ENCODE results near the gene POLA2. TPM values are rescaled to one million over a fixed set of nuclear protein-coding genes. Genes with fewer than 3 reads are reported as not detected.

POLA2 gene
- total and polyA plus RNA-seq, 9 of the 15 experiments (the other 6 are each of a cell fraction or from before 2014, with no cell fraction given): 2.7 to 134 (median 44.4) TPM

DNA sequence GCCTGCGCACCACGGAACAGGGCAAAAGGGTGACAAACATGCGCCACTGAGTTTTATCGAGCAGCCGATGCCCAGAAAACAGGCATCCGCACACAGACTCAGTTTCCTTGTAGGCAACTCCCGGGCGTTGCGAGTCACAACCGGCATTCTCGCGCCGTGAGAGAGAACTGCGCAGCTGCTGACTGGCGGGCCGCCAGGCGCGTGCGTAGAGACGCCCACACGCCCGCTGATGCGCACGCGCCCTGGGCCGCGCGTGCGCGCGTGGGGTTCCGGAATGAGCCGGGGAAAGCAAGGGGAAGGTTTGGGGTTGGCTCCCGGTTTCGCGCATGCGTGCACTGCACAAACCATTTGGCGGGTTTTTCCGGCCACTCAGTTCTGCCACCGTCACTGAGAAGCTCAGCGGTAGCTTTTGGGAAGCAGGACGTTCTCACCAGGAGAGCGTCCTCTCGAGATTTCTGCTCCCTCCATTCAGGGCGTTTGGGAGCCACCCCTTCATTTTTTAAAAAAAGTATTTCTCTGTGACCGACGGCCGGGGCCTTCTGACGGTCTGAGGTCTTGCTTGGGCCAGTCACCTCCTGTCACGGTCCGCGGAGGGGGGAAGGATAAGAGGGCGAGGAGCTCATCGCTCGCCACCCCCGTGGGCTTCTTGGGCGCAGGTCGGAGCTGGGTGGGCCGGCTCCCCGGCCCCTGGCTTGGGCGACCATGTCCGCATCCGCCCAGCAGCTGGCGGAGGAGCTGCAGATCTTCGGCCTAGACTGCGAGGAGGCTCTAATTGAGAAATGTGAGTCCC is at the start of gene POLA2 (continued):
- TF ChIP-seq MTA3 (IDR thresholded peaks at IDR 0.05; ENCODE audit: borderline replicate concordance): peak; percentile 54
- no peak for TF ChIP-seq ZNF507 (tag; conservative IDR thresholded peaks at IDR 0.05)
- TF ChIP-seq NR2C2 (CRISPR knock-in tag; IDR thresholded peaks at IDR 0.05): no peak
- no peak for TF ChIP-seq NR2C2 (tag; IDR thresholded peaks at IDR 0.05)
- no peak for TF ChIP-seq ZNF561 (CRISPR knock-in tag; conservative IDR thresholded peaks at IDR 0.05)
- TF ChIP-seq, protein P1, sequence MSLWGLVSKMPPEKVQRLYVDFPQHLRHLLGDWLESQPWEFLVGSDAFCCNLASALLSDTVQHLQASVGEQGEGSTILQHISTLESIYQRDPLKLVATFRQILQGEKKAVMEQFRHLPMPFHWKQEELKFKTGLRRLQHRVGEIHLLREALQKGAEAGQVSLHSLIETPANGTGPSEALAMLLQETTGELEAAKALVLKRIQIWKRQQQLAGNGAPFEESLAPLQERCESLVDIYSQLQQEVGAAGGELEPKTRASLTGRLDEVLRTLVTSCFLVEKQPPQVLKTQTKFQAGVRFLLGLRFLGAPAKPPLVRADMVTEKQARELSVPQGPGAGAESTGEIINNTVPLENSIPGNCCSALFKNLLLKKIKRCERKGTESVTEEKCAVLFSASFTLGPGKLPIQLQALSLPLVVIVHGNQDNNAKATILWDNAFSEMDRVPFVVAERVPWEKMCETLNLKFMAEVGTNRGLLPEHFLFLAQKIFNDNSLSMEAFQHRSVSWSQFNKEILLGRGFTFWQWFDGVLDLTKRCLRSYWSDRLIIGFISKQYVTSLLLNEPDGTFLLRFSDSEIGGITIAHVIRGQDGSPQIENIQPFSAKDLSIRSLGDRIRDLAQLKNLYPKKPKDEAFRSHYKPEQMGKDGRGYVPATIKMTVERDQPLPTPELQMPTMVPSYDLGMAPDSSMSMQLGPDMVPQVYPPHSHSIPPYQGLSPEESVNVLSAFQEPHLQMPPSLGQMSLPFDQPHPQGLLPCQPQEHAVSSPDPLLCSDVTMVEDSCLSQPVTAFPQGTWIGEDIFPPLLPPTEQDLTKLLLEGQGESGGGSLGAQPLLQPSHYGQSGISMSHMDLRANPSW (CRISPR knock-in tag; IDR thresholded peaks at IDR 0.05): 0 out of 2 replicates have a peak, but pooled peaks have one; percentile 24
- no peak for TF ChIP-seq PRMT5 (CRISPR knock-in tag; IDR thresholded peaks at IDR 0.05)
- TF ChIP-seq HSF4 (CRISPR knock-in tag; IDR thresholded peaks at IDR 0.05; ENCODE audit: borderline replicate concordance): no peak
- no peak; the same call in 1 of the 2 replicates for TF ChIP-seq ZNF436 (CRISPR knock-in tag; IDR thresholded peaks at IDR 0.05)
- no peak for TF ChIP-seq SNIP1 (IDR thresholded peaks at IDR 0.05; ENCODE audit: low read depth)
- TF ChIP-seq HLTF (IDR thresholded peaks at IDR 0.05): no peak
- TF ChIP-seq DIDO1 (tag; IDR thresholded peaks at IDR 0.05; ENCODE audit: low read depth): no peak
- no peak for TF ChIP-seq ZFP91 (CRISPR knock-in tag; IDR thresholded peaks at IDR 0.05)
- TF ChIP-seq NCOA6 (IDR thresholded peaks at IDR 0.05): no peak
- no peak for TF ChIP-seq STAG1 (CRISPR knock-in tag; IDR thresholded peaks at IDR 0.05; ENCODE audit: borderline replicate concordance)
- TF ChIP-seq HNRNPL (IDR thresholded peaks at IDR 0.05; ENCODE audit: low read depth, low read length): no peak
- TF ChIP-seq THAP12 (CRISPR knock-in tag; IDR thresholded peaks at IDR 0.05): 0 out of 2 replicates have a peak, but pooled peaks have one; percentile 19
- TF ChIP-seq NR3C1 (CRISPR knock-in tag; IDR thresholded peaks at IDR 0.05): no peak
- TF ChIP-seq TCF7L2 (IDR thresholded peaks at IDR 0.05; ENCODE audit: low read depth, low read length): no peak
- no peak for TF ChIP-seq KLF1 (tag; IDR thresholded peaks at IDR 0.05)
